CD14-positive monocyte (primary cell): ENCODE measurements around the gene VWA5B2. TPM values are rescaled to one million over a fixed set of nuclear protein-coding genes. Genes with fewer than 3 reads are reported as not detected.
"Not testable (repeated sequence)": the region's sequence is repeated elsewhere in the genome, so short reads cannot be mapped to it uniquely, and the experiment has no call there.

Source experiments
- DNase-seq, 3 donors: peaks; one replicate each; pipeline ENCODE4 v3.0.0-alpha.2; 2011 to 2022
- H2AFZ ChIP-seq: 2 replicates; pipeline ENCODE4 v1.6.0; 2012; ENCODE audit warnings: mild to moderate bottlenecking, low read depth, low read length, inconsistent platforms; ENCODE audit not compliant: insufficient read depth, poor library complexity, severe bottlenecking
- H3K27ac ChIP-seq, 2 donors: 1 replicate in 1 of 2; 2 replicates in 1 of 2; pipeline ENCODE4 v1.5.1; 2012 to 2013; ENCODE audit warnings: low read length in 2 of 2, control low read depth in 1 of 2, inconsistent platforms in 1 of 2, low read depth in 1 of 2, mild to moderate bottlenecking in 1 of 2
- H3K27me3 ChIP-seq, 2 donors: one replicate each; pipeline versions ENCODE4 v1.6.0 to v1.6.1; 2011 to 2013; ENCODE audit warnings: low read length in 2 of 2; ENCODE audit not compliant: control insufficient read depth in 2 of 2, insufficient read depth in 2 of 2
- H3K36me3 ChIP-seq, 2 donors: replicated peaks in 1 of 2; 1 replicate in 1 of 2; 2 replicates in 1 of 2; pipeline versions ENCODE4 v1.5.1 to v1.6.1; 2012 to 2013; ENCODE audit warnings: low read length in 2 of 2, control low read depth in 1 of 2, inconsistent platforms in 1 of 2, mild to moderate bottlenecking in 1 of 2; ENCODE audit not compliant: insufficient read depth in 2 of 2, control insufficient read depth in 1 of 2
- H3K4me1 ChIP-seq, 2 donors: 1 replicate in 1 of 2; 2 replicates in 1 of 2; pipeline versions ENCODE4 v1.5.1 to v1.6.1; 2012 to 2013; ENCODE audit warnings: low read length in 2 of 2, control low read depth in 1 of 2, inconsistent platforms in 1 of 2, mild to moderate bottlenecking in 1 of 2, moderate library complexity in 1 of 2; ENCODE audit not compliant: insufficient read depth in 2 of 2, control insufficient read depth in 1 of 2
- H3K4me2 ChIP-seq: replicated peaks from 2 replicates; pipeline ENCODE3; 2012; ENCODE audit warnings: low read length, moderate library complexity, mild to moderate bottlenecking; ENCODE audit not compliant: poor library complexity, severe bottlenecking; ENCODE audit errors: extremely low read depth
- H3K4me3 ChIP-seq, 3 experiments: fragments of 200-600 bp in 1 of 3; sonication (generic) in 1 of 3; replicated peaks in 1 of 3; 1 replicate in 2 of 3; 2 replicates in 1 of 3; pipeline ENCODE4 v1.5.1; 2011 to 2013; ENCODE audit warnings: low read length in 3 of 3, mild to moderate bottlenecking in 3 of 3, control low read depth in 2 of 3, low read depth in 2 of 3, inconsistent platforms in 1 of 3, moderate library complexity in 1 of 3
- H3K79me2 ChIP-seq: 2 replicates; pipeline ENCODE4 v1.6.0; 2012; ENCODE audit warnings: mild to moderate bottlenecking, control low read depth, inconsistent platforms, low read length, moderate library complexity; ENCODE audit not compliant: insufficient read depth
- H3K9ac ChIP-seq: 2 replicates; pipeline ENCODE4 v1.6.0; 2017; ENCODE audit warnings: low read length, mild to moderate bottlenecking; ENCODE audit not compliant: insufficient read depth, poor library complexity, severe bottlenecking
- H3K9me3 ChIP-seq, 2 donors: replicated peaks in 1 of 2; 1 replicate in 1 of 2; 2 replicates in 1 of 2; pipeline versions ENCODE4 v1.5.1 to v1.6.1; 2012 to 2013; ENCODE audit warnings: low read length in 2 of 2, control low read depth in 1 of 2; ENCODE audit not compliant: control insufficient read depth in 1 of 2, insufficient read depth in 1 of 2
- H4K20me1 ChIP-seq: 2 replicates; pipeline ENCODE4 v1.6.0; 2012; ENCODE audit warnings: mild to moderate bottlenecking, low read length, control low read depth, moderate library complexity; ENCODE audit not compliant: insufficient read depth
- H3K27ac Mint-ChIP-seq, 7 donors: one replicate each; pipeline ENCODE4 v1.8.0; 2020; ENCODE audit warnings: mild to moderate bottlenecking in 7 of 7, mixed read lengths in 7 of 7, moderate library complexity in 6 of 7, inconsistent platforms in 2 of 7
- H3K27me3 Mint-ChIP-seq, 3 donors: one replicate each; pipeline ENCODE4 v1.8.0; 2021 to 2022; ENCODE audit warnings: low read depth in 3 of 3, mild to moderate bottlenecking in 3 of 3, mixed read lengths in 3 of 3, moderate library complexity in 3 of 3, inconsistent platforms in 1 of 3
- H3K36me3 Mint-ChIP-seq, 2 donors: one replicate each; pipeline ENCODE4 v1.8.0; 2020; ENCODE audit warnings: mixed read lengths in 2 of 2, inconsistent platforms in 1 of 2, mild to moderate bottlenecking in 1 of 2
- H3K4me1 Mint-ChIP-seq: one replicate; pipeline ENCODE4 v1.8.0; 2020; ENCODE audit warnings: mild to moderate bottlenecking, mixed read lengths
- H3K4me3 Mint-ChIP-seq, 2 donors: one replicate each; pipeline ENCODE4 v1.8.0; 2020; ENCODE audit warnings: mild to moderate bottlenecking in 2 of 2, mixed read lengths in 2 of 2, moderate library complexity in 1 of 2
- H3K9me3 Mint-ChIP-seq, 7 donors: one replicate each; pipeline ENCODE4 v1.8.0; 2020 to 2022; ENCODE audit warnings: mixed read lengths in 7 of 7, mild to moderate bottlenecking in 6 of 7, moderate library complexity in 6 of 7, inconsistent platforms in 2 of 7
- CTCF ChIP-seq: fragments of 200-600 bp; IDR thresholded peaks from one replicate; pipeline ENCODE4 v1.8.0; 2022; ENCODE audit warnings: antibody characterized with exemption, mild to moderate bottlenecking
- WGBS: methylation state at CpG from one replicate; pipeline ENCODE4 v1.1.5; 2013; ENCODE audit warnings: missing lambda C conversion rate; ENCODE audit not compliant: insufficient coverage; 5-methylcytosine and 5-hydroxymethylcytosine counted together
- intact Hi-C, 2 donors: fragments of 100-400 bp; cut with micrococcal nuclease; formaldehyde crosslinking; loops; one replicate each; pipeline versions ENCODE4 v1.15.0 to v1.15.1; 2023
- polyA plus RNA-seq, 3 donors: library from polyadenylated mRNA; depleted of rRNA in 1 of 3; unstranded in 2 of 3; stranded (reverse) in 1 of 3; fragments of 300-500 nt in 2 of 3; fragments of >200 nt in 1 of 3; fragmentation: Illumina TruSeq in 2 of 3; gene quantifications; 1 replicate in 2 of 3; 2 replicates in 1 of 3; pipeline ENCODE4 v1.2.3, GENCODE V29; 2012 to 2021

Gene VWA5B2
- polyA plus RNA-seq, 3 donors: 0.32 TPM; not detected in 2

- Mint-ChIP-seq H3K9me3 (peaks cover 3 to 44% (median 24%) of the 10 kb centered on the region in 7 donors), H3K4me1 (peaks cover 23% of the 10 kb centered on the region), H3K4me3 (peak overlapping the region; percentile 16 to 89), H3K27me3 (peaks cover 60 to 83% (median 75%) of the 10 kb centered on the region in 3 donors), H3K36me3 (peaks cover 21 to 30% of the 10 kb centered on the region in 2 donors), H3K27ac (no peak overlapping the region)
- peaks cover 18 to 22% of the 10 kb centered on the region in 2 donors for H3K4me1 ChIP-seq
- no peak overlapping the region for H3K4me3 ChIP-seq
- peaks cover 0 to 8% of the 10 kb centered on the region in 2 donors for H3K36me3 ChIP-seq
- WGBS: 8% methylated on average over 10 of the region's 15 CpGs
- peaks cover 10% of the 10 kb centered on the region for H4K20me1 ChIP-seq
- peaks cover 0 to 15% of the 10 kb centered on the region in 2 donors for H3K9me3 ChIP-seq
- no peak overlapping the region for H2AFZ ChIP-seq
- DNase-seq: no peak
- no peak overlapping the region for H3K4me2 ChIP-seq
- no peaks in the 10 kb centered on the region for H3K79me2 ChIP-seq
- H3K27me3 ChIP-seq: peaks cover 37 to 71% of the 10 kb centered on the region in 2 donors
- intact Hi-C loops: no loop called here
- no peak for TF ChIP-seq CTCF
- H3K27ac ChIP-seq: no peak overlapping the region
- H3K9ac ChIP-seq: no peak overlapping the region
Measured at GRCh38 chr3:184262764-184263179, 33.4 kb downstream of the VWA5B2 start.

DNA sequence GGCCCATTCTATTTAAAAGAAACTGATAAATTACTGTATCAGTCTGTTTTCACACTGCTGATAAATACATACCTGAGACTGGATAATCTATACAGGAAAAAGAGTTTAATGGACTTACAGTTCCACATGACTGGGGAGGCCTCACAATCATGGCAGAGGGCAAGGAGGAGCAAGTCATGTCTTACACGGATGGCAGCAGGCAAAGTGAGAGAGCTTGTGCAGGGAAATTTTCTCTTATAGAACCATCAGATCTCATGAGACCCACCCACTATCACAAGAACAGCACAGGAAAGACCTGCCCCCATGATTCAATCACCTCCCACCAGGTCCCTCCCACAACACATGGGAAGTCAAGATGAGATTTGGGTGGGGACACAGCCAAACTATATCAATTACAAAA is 37.9 kb downstream of the VWA5B2 start:
- H3K4me1 ChIP-seq, H3K4me3 ChIP-seq, H3K79me2 ChIP-seq, intact Hi-C loops, H3K27ac ChIP-seq, DNase-seq, H3K27ac Mint-ChIP-seq, H4K20me1 ChIP-seq, H3K36me3 Mint-ChIP-seq, H3K4me3 Mint-ChIP-seq, H3K9ac ChIP-seq, H3K36me3 ChIP-seq, H3K9me3 ChIP-seq, H2AFZ ChIP-seq, H3K4me1 Mint-ChIP-seq, H3K4me2 ChIP-seq: not testable (repeated sequence)
- H3K9me3 Mint-ChIP-seq: peaks cover 3 to 18% (median 10%) of the 10 kb centered on the region in 7 donors
- WGBS: no CpG with 5 or more reads among the region's 1 CpG
- H3K27me3 ChIP-seq: peaks cover 15 to 47% of the 10 kb centered on the region in 2 donors
- peaks cover 51 to 78% (median 64%) of the 10 kb centered on the region in 3 donors for H3K27me3 Mint-ChIP-seq
